ENCODE results near the gene PODXL2.

The PODXL2 gene

GRCh38 chr3:127685708-127686511 is 56.9 kb downstream of the PODXL2 start:
- H3K4me3 ChIP-seq (replicated peaks; ENCODE audit: insufficient read depth, low read length) = no peak overlapping the region
- no peaks in the 10 kb centered on the region for H3K27me3 ChIP-seq (ENCODE audit: insufficient read depth, poor library complexity, severe bottlenecking)
- H3K27ac ChIP-seq (replicated peaks) = no peak overlapping the region
- TF ChIP-seq POLR2AphosphoS5 (IDR thresholded peaks at IDR 0.05; ENCODE audit: low read depth) = no peak
- TF ChIP-seq REST (IDR thresholded peaks at IDR 0.05; ENCODE audit: insufficient replicate concordance, low read depth) = no peak
- TF ChIP-seq SPI1 (IDR thresholded peaks at IDR 0.05; ENCODE audit: borderline replicate concordance, low read depth) = no peak
- TF ChIP-seq, protein P1, sequence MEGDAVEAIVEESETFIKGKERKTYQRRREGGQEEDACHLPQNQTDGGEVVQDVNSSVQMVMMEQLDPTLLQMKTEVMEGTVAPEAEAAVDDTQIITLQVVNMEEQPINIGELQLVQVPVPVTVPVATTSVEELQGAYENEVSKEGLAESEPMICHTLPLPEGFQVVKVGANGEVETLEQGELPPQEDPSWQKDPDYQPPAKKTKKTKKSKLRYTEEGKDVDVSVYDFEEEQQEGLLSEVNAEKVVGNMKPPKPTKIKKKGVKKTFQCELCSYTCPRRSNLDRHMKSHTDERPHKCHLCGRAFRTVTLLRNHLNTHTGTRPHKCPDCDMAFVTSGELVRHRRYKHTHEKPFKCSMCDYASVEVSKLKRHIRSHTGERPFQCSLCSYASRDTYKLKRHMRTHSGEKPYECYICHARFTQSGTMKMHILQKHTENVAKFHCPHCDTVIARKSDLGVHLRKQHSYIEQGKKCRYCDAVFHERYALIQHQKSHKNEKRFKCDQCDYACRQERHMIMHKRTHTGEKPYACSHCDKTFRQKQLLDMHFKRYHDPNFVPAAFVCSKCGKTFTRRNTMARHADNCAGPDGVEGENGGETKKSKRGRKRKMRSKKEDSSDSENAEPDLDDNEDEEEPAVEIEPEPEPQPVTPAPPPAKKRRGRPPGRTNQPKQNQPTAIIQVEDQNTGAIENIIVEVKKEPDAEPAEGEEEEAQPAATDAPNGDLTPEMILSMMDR (IDR thresholded peaks at IDR 0.05; ENCODE audit: insufficient read depth, low read length) = no peak
- TF ChIP-seq GABPA (IDR thresholded peaks at IDR 0.05; ENCODE audit: low read depth) = no peak
- no peak for DNase-seq (ENCODE audit: low read depth in 1 of 2, low spot score in 1 of 2)

DNA sequence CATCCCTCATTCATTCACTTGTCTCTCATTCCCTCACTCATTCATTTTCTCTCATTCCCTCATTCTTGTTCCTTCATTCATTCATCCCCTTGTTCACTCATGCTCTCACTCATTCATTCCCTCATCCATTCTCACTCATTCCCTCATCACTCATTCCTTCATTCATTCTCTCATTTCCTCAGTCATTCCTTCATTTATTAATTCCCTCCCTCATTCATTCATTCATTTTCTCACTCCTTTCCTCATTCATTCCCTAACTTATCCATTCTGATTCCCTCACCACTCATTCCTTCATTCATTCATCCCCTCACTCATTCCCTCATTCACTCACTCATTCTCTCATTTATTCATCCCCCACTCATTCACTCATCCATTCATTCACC is 57.5 kb downstream of the PODXL2 start:
- Histone ChIP-seq H3K27me3 (ENCODE audit: insufficient read depth, poor library complexity, severe bottlenecking) (no peaks in the 10 kb centered on the region), H3K27ac (replicated peaks) (no peak overlapping the region), H3K4me3 (replicated peaks; ENCODE audit: insufficient read depth, low read length) (no peak overlapping the region)
- DNase-seq (ENCODE audit: low read depth in 1 of 2, low spot score in 1 of 2) = no peak
- no peak for TF ChIP-seq SPI1 (IDR thresholded peaks at IDR 0.05; ENCODE audit: borderline replicate concordance, low read depth)
- TF ChIP-seq, protein P1 (IDR thresholded peaks at IDR 0.05; ENCODE audit: insufficient read depth, low read length) = no peak
- no peak for TF ChIP-seq GABPA (IDR thresholded peaks at IDR 0.05; ENCODE audit: low read depth)
- no peak for TF ChIP-seq REST (IDR thresholded peaks at IDR 0.05; ENCODE audit: insufficient replicate concordance, low read depth)
- TF ChIP-seq POLR2AphosphoS5 (IDR thresholded peaks at IDR 0.05; ENCODE audit: low read depth) = no peak

DNA sequence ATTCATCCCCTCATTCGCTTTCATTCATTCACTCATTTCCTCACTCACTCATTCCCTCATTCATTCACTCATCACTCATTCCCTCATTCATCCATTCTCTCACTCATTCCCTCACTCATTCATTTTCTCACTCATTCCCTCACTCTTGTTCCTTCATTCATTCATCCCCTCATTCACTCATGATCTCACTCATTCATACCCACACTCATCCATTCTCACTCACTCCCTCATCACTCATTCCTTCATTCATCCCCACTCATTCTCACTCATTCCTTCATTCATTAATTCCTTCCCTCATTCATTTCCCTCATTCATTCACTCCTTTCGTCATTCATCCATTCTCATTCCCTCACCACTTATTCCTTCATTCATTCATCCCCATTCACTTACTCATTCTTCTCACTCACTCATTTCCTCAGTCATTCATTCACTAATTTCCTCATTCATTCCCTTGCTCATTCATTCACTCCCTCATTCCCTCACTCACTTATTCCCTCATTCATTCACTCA is 58.3 kb downstream of the PODXL2 start:
- TF ChIP-seq, protein P1 (IDR thresholded peaks at IDR 0.05; ENCODE audit: insufficient read depth, low read length) = no peak
- no peak for TF ChIP-seq REST (IDR thresholded peaks at IDR 0.05; ENCODE audit: insufficient replicate concordance, low read depth)
- no peak for TF ChIP-seq POLR2AphosphoS5 (IDR thresholded peaks at IDR 0.05; ENCODE audit: low read depth)
- no peak for TF ChIP-seq SPI1 (IDR thresholded peaks at IDR 0.05; ENCODE audit: borderline replicate concordance, low read depth)
- no peak for TF ChIP-seq GABPA (IDR thresholded peaks at IDR 0.05; ENCODE audit: low read depth)
- Histone ChIP-seq H3K27me3 (ENCODE audit: insufficient read depth, poor library complexity, severe bottlenecking) (no peaks in the 10 kb centered on the region), H3K4me3 (replicated peaks; ENCODE audit: insufficient read depth, low read length) (no peak overlapping the region), H3K27ac (replicated peaks) (no peak overlapping the region)
- no peak for DNase-seq (ENCODE audit: low read depth in 1 of 2, low spot score in 1 of 2)

Data from HL-60 (cell line).